Upper lobe of left lung (tissue), 4 donors: ENCODE results near the gene FCRLB.

Experiments used
- CTCF ChIP-seq, 6 experiments: fragments of 450-650 bp in 4 of 6; fragments of 200-600 bp in 2 of 6; sonication (generic) in 2 of 6; IDR thresholded peaks; one replicate each; pipeline ENCODE4 v1.5.1; 2016 to 2019; ENCODE audit warnings: antibody characterized with exemption in 6 of 6
- POLR2AphosphoS5 ChIP-seq, 2 donors: sonication (generic); formaldehyde crosslinking; IDR thresholded peaks; one replicate each; pipeline ENCODE4 v1.5.1; 2017; ENCODE audit warnings: antibody characterized with exemption in 2 of 2

GRCh38 chr1:161676958-161677689 lies 44.2 kb upstream of the FCRLB start:
- TF ChIP-seq CTCF (IDR thresholded peaks at IDR 0.05), result no peak
- TF ChIP-seq POLR2AphosphoS5 (IDR thresholded peaks at IDR 0.05), result no peak
